Measurements from ENCODE around the gene MAP3K20.
A peak's percentile ranks its signal among the peaks of the same experiment; 100 is the strongest.
"Not testable (repeated sequence)": the region's sequence is repeated elsewhere in the genome, so short reads cannot be mapped to it uniquely, and the experiment has no call there.

MAP3K20 gene

DNA sequence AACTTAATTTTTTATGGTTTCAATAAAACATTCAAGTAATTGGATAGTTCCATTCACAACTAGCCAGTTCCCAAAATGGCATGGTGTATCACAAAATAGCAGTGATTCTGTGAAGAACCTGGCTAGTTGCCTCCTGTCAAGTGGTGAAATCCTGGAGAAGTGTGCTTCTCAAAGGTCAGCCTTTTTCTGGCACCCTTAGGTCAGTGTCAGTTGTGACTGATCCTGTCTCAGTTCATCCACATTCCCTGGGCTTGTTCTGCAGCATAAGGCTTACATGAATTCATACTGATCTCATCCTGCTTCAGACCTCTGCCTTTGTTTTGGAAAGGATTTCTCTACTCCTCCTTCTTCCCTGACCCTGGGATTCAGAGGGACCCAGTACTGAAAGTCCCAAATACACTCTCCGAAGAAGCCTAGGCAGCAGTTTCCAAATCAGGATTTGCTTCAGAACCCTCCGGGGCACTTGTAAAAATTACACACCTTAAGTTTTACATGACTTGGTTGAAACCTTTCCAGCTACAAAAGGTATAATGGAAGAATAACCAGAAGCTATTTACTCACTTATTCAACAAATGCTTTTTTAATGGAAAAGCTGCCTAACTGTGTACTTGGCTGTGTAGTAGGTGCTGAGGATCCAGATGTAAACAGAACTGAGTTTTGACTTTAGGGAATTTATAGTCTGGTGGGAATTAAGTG is 11.0 kb downstream of the MAP3K20 start:
- ATAC-seq (replicated peaks): no peak
- H3K27ac Mint-ChIP-seq: no peak overlapping the region
- H3K4me1 Mint-ChIP-seq (ENCODE audit: low read depth in 2 of 2): peaks cover 0 to 4% of the 10 kb centered on the region in 2 donors
- no peak for DNase-seq
- no peaks in the 10 kb centered on the region for H3K9me3 Mint-ChIP-seq
- H3K27me3 Mint-ChIP-seq: no peaks in the 10 kb centered on the region
- H3K4me3 Mint-ChIP-seq: no peak overlapping the region
- H3K36me3 Mint-ChIP-seq (ENCODE audit: insufficient read depth): no peaks in the 10 kb centered on the region

DNA sequence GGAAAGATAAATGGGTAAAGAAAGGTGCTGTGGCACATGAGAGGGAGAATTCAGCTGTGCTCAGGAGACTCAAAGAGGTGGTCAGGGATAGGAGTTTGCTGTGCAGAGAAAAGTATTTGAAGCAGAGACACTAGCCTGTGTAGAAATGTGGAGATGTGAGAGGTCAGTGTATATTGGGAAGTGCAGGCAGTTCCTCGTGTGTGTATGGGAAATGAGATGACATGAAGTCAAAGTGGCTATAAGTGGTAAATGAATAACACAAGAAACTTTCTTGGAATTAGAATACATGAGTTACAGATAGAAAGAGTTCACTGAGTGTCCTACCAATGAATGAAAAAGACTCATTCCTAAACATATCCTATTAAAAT is 11.6 kb downstream of the MAP3K20 start:
- Mint-ChIP-seq H3K9me3 (no peaks in the 10 kb centered on the region), H3K4me1 (ENCODE audit: low read depth in 2 of 2) (peaks cover 0 to 2% of the 10 kb centered on the region in 2 donors), H3K27me3 (no peaks in the 10 kb centered on the region), H3K27ac (no peak overlapping the region), H3K36me3 (ENCODE audit: insufficient read depth) (no peaks in the 10 kb centered on the region), H3K4me3 (no peak overlapping the region)
- ATAC-seq (replicated peaks) (no peak), DNase-seq (no peak)

DNA sequence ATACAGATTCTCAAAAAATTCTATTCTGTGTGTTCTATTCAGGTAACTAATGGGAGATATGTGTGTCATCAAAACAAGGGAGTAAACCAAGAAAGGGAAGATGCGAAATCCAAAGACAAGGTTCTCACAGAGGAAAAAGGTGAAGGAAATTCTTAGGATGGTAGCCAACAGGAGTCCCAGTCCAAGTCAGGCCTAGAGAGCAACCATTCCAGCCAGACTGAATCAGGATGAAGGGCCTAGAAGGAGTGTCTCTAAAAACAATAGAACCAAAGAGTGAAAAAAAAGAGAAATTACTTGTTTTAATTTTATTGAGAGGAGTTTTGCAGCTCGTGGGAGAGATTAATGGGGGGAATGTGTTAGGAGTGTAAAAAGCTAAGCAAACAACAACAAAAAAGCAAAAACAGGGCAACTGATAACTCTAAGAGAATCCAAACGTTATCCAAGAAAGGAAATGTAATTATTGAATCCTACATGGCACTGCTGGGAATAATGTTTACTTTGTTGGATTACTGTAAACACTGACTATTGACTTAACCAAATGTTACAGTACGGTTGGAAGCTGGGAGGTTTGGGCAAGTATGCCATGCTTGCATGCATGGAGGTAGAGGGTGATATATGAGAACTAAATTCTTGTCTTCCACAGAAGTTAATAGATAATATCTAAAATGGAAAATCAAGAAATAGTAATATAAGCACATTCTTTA is 12.3 kb downstream of the MAP3K20 start:
- no peak for ATAC-seq (replicated peaks)

DNA sequence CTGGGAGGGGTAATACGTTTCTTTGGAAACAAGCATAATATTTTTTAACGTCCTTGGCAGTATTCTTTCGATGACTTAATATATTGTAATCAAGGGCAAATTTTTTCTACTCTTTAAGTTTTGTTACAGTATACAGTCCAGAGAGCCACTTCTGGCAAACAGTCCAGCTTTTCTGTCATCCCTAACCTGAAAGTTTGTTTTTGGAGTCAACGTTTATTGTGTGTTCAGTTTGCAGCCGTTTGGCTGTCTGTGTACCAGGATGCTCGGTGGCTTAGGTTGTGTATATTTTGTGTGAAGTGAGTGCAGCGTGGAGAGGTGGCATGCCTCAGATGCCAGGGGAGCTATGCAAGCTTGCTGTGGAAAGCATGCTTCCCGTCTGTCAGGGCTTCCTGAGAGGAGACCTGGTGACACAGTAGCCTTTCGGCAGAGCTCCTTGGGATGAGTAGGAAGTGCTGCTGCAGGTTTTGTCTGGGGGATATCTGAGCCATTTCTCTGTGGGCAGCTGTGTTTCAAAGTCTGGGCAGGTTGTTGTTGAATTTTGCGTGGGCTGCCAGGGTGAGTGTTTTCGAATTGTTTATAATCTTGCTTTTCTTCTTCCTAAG is 14.7 kb downstream of the MAP3K20 start:
- Mint-ChIP-seq H3K4me3 (no peak overlapping the region), H3K4me1 (ENCODE audit: low read depth in 2 of 2) (no peaks in the 10 kb centered on the region), H3K36me3 (ENCODE audit: insufficient read depth) (no peaks in the 10 kb centered on the region), H3K9me3 (no peaks in the 10 kb centered on the region), H3K27me3 (no peaks in the 10 kb centered on the region), H3K27ac (no peak overlapping the region)
- ATAC-seq (replicated peaks) (no peak), DNase-seq (no peak)

More for the DNA sequence above, 12.3 kb downstream of the MAP3K20 start:
- H3K27ac Mint-ChIP-seq: no peak overlapping the region
- no peak for DNase-seq
- no peak overlapping the region for H3K4me3 Mint-ChIP-seq
- H3K36me3 Mint-ChIP-seq (ENCODE audit: insufficient read depth): no peaks in the 10 kb centered on the region
- no peaks in the 10 kb centered on the region for H3K9me3 Mint-ChIP-seq
- H3K4me1 Mint-ChIP-seq (ENCODE audit: low read depth in 2 of 2): no peaks in the 10 kb centered on the region
- no peaks in the 10 kb centered on the region for H3K27me3 Mint-ChIP-seq

DNA sequence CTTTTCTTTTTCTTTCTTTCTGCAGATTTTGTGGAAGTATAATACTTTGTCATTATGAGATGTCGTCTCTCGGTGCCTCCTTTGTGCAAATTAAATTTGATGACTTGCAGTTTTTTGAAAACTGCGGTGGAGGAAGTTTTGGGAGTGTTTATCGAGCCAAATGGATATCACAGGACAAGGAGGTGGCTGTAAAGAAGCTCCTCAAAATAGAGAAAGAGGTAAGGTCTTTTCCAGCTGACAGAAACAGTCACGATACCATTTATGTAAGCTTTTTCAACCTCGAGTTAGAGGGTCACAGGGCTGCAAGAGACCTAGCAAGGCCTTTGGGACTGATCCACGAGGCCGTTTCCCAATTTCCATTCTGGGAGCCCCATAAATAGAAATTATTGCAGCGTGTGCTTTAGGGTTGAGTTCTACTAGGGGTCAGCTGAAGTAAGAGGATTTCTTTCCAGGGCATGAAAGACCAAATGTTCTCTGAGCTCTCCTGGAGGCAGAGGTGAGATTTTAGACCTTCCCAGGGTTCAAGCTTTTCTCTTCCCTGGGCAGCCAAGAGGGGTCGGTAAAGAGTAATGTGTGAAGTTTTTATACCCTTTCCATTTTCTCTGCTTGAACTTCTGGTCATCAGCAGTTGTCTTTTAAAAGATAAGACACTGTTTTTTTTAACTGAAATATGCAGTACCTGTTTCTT is 15.5 kb downstream of the MAP3K20 start:
- Mint-ChIP-seq H3K9me3 (no peaks in the 10 kb centered on the region), H3K27ac (no peak overlapping the region), H3K4me1 (ENCODE audit: low read depth in 2 of 2) (no peaks in the 10 kb centered on the region), H3K27me3 (no peaks in the 10 kb centered on the region), H3K4me3 (no peak overlapping the region), H3K36me3 (ENCODE audit: insufficient read depth) (no peaks in the 10 kb centered on the region)
- DNase-seq (no peak), ATAC-seq (replicated peaks) (no peak)

DNA sequence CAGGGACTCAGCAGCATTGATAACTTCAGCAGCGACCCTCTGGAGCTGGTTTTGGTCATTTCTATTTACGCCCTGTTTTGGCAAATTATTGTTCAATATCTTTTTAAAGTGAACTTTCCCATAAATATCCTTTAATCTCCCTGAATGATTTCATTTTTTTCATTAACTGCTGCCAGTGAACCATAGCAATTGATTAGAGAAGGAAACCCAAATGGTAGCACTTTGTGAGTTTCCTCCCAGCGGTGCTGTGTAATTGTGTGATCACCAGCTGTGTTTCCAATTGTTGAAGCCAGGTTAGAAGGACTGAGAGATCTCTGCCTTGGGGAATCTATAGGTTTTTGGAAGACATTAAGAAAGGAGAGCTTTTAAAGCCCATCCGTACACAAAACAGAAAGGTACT is 16.3 kb downstream of the MAP3K20 start:
- Mint-ChIP-seq H3K27ac (no peak overlapping the region), H3K27me3 (no peaks in the 10 kb centered on the region), H3K36me3 (ENCODE audit: insufficient read depth) (no peaks in the 10 kb centered on the region)

DNA sequence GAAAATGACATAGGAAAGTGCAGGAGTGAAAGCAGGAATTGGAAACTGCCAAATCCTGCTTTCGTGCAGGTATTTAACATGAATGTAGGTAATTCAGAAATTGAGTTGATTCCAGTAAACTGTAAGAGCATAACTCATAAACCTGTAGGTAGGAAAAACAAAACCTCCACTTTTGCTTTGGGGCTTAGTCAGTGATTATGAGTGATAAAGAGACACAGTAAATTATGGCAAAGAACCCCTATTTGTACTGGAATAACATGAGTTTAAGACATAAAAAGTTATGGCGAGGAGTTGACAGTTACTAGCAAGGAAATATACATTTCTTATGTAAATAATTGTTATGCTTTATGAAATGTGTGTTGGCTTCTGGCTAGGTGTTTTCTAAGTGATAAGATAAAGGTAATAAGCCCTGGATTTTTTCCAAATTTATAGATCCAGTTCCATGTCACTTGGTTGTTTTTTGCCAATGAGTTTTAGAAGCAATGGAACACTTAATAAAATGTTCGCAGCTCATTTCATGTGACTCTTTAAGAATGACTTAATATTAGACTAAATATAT is 17.3 kb downstream of the MAP3K20 start:
- H3K9me3 Mint-ChIP-seq: no peaks in the 10 kb centered on the region
- no peak overlapping the region for H3K27ac Mint-ChIP-seq
- ATAC-seq (replicated peaks) (no peak), DNase-seq (no peak)
- no peaks in the 10 kb centered on the region for H3K36me3 Mint-ChIP-seq (ENCODE audit: insufficient read depth)
- H3K4me3 Mint-ChIP-seq: no peak overlapping the region
- no peaks in the 10 kb centered on the region for H3K4me1 Mint-ChIP-seq (ENCODE audit: low read depth in 2 of 2)
- no peaks in the 10 kb centered on the region for H3K27me3 Mint-ChIP-seq

More for the DNA sequence above, 16.3 kb downstream of the MAP3K20 start:
- no peaks in the 10 kb centered on the region for H3K9me3 Mint-ChIP-seq
- ATAC-seq (replicated peaks) (no peak), DNase-seq (no peak)
- no peak overlapping the region for H3K4me3 Mint-ChIP-seq
- H3K4me1 Mint-ChIP-seq (ENCODE audit: low read depth in 2 of 2): no peaks in the 10 kb centered on the region

DNA sequence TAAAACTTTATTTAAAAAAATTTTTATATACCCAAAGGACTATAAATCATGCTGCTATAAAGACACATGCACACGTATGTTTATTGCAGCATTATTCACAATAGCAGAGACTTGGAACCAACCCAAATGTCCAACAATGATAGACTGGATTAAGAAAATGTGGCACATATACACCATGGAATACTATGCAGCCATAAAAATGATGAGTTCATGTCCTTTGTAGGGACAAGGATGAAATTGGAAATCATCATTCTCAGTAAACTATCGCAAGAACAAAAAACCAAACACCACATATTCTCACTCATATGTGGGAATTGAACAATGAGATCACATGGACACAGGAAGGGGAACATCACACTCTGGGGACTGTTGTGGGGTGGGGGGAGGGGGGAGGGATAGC is 18.0 kb downstream of the MAP3K20 start:
- not testable (repeated sequence) for H3K4me1 Mint-ChIP-seq (ENCODE audit: low read depth in 2 of 2); DNase-seq; H3K36me3 Mint-ChIP-seq (ENCODE audit: insufficient read depth); ATAC-seq (replicated peaks); H3K9me3 Mint-ChIP-seq; H3K4me3 Mint-ChIP-seq; H3K27ac Mint-ChIP-seq; H3K27me3 Mint-ChIP-seq

DNA sequence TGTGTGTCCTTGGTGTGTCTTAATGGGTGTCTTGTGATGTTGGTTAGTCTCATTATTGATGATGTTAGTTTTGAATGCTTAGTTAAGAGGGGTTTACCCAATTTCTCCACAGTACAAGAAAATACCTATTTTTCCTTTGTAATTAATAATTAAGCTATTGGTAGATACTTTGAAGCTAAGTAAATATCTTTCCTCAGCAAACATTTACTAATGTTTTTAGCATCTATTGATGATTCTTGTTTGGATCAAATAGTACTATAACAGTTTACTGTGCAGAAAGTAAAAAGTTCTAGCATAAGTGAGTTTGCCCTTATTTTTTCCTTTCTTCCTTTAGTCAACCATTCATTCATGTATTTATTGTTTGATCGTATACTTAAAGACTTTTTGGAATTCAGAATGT is 19.1 kb downstream of the MAP3K20 start:
- Mint-ChIP-seq H3K4me3 (no peak overlapping the region), H3K27ac (no peak overlapping the region), H3K36me3 (ENCODE audit: insufficient read depth) (no peaks in the 10 kb centered on the region), H3K9me3 (no peaks in the 10 kb centered on the region), H3K4me1 (ENCODE audit: low read depth in 2 of 2) (peaks cover 0 to 4% of the 10 kb centered on the region in 2 donors), H3K27me3 (no peaks in the 10 kb centered on the region)
- ATAC-seq (replicated peaks): no peak
- DNase-seq: no peak

DNA sequence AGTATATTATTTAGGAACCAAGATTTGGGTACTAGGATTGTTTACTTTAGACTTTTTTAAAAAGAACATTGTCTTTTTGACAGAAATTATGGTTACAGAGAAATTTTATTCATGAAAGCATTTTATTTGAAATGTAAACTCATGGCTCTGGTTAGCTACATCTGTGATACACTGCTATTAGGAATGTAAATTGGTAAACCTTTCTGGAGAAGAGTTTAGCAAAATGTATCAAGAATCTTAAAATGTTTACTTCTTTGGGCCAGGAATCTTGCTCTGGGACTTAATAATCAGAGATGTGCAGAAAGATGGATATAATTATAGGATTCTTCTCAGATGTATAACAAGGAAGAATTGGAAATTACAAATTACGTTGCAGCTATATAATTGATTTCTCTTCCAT is 19.7 kb downstream of the MAP3K20 start:
- H3K27me3 Mint-ChIP-seq: no peaks in the 10 kb centered on the region
- H3K4me1 Mint-ChIP-seq (ENCODE audit: low read depth in 2 of 2): peaks cover 0 to 4% of the 10 kb centered on the region in 2 donors
- H3K9me3 Mint-ChIP-seq: no peaks in the 10 kb centered on the region
- DNase-seq: no peak
- no peaks in the 10 kb centered on the region for H3K36me3 Mint-ChIP-seq (ENCODE audit: insufficient read depth)
- ATAC-seq (replicated peaks): no peak
- no peak overlapping the region for H3K27ac Mint-ChIP-seq
- H3K4me3 Mint-ChIP-seq: no peak overlapping the region

DNA sequence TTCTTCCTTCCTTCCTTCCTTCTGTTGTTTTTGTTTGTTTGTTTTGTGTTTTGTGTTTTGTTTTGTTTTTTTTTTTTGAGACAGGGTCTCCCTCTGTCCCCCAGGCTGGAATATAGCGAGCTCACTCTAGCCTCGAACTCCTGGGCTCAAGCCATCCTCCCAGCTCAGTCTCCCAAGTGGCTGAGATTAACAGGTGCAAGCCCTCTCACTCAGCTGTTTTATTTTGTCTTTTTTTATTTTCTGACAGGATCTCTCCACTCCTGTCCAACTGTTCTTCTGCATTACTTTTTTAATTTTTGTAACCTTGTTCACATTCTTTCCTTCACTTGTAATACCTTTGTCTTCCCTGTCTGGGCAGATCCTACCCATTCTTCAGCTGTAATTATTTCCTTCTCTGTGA is 23.6 kb downstream of the MAP3K20 start:
- DNase-seq (no peak), ATAC-seq (replicated peaks) (no peak)
- Mint-ChIP-seq H3K9me3 (no peaks in the 10 kb centered on the region), H3K4me1 (ENCODE audit: low read depth in 2 of 2) (peaks cover 0 to 19% of the 10 kb centered on the region in 2 donors), H3K36me3 (ENCODE audit: insufficient read depth) (no peaks in the 10 kb centered on the region), H3K27me3 (no peaks in the 10 kb centered on the region), H3K27ac (peak overlapping the region in 1 of 2 donors; percentile 6), H3K4me3 (no peak overlapping the region)

DNA sequence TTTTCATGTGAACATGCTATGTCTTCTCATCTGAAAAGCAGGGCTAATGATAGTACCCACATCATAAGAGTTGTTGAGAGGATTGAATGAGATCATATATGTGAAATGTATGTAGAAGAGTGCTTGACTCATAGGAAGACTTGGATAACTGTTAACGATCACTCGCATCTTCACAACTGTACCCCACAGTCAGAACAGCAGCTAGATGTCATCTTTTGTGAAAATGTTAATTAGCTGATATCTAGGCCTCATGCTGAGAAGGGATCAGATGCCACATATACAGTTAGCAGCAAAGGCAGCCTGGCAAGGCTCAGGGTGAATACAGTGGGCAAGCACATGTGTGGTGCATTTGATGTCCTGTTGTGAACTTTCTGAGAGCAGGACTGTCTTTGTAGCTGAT is 24.2 kb downstream of the MAP3K20 start:
- no peak overlapping the region for H3K4me3 Mint-ChIP-seq
- DNase-seq (no peak), ATAC-seq (replicated peaks) (no peak)
- H3K27ac Mint-ChIP-seq: peak overlapping the region in 1 of 2 donors; percentile 6
- H3K27me3 Mint-ChIP-seq: no peaks in the 10 kb centered on the region
- H3K9me3 Mint-ChIP-seq: no peaks in the 10 kb centered on the region
- H3K4me1 Mint-ChIP-seq (ENCODE audit: low read depth in 2 of 2): peaks cover 0 to 19% of the 10 kb centered on the region in 2 donors
- H3K36me3 Mint-ChIP-seq (ENCODE audit: insufficient read depth): peaks cover under 1% of the 10 kb centered on the region

DNA sequence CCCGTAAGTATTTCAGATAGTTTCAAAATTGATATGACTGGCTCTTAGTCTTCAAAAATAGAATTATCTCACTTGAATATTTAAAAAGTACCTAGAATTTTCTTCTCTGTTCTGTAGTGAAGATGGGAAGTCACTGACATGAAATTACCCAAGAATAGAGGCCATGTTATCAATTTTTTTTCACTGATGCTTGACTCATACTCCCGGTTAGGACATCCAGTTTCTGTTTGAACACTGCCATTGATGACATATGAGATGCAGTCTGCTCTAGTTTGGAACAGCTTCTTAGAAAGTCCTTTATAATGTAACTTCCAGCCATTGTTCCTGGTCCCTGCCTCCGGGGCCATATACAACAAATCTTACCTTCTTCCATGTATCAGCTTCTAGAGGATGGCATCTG is 26.0 kb downstream of the MAP3K20 start:
- DNase-seq (no peak), ATAC-seq (replicated peaks) (peak; percentile 29)
- Mint-ChIP-seq H3K9me3 (no peaks in the 10 kb centered on the region), H3K27ac (peak overlapping the region in 1 of 2 donors; percentile 33), H3K36me3 (ENCODE audit: insufficient read depth) (peaks cover 2% of the 10 kb centered on the region), H3K4me1 (ENCODE audit: low read depth in 2 of 2) (peaks cover 0 to 19% of the 10 kb centered on the region in 2 donors), H3K4me3 (peak overlapping the region in 1 of 2 donors; percentile 14), H3K27me3 (no peaks in the 10 kb centered on the region)

Measured in effector memory CD8-positive, alpha-beta T cell (primary cell).